NCI-H82 (cell line): ENCODE measurements around the gene KHDC1L.
"Not testable (repeated sequence)": the region's sequence is repeated elsewhere in the genome, so short reads cannot be mapped to it uniquely, and the experiment has no call there.

Experiments used
- DNase-seq: peaks from one replicate; lab custom pipeline; 2025; lab: John Stamatoyannopoulos, UW

The KHDC1L gene

GRCh38 chr6:73204252-73204651 is 21.0 kb downstream of the KHDC1L start:
- no peak for DNase-seq

- DNase-seq: no peak
Observed at GRCh38 chr6:73203098-73203497, 22.2 kb downstream of the KHDC1L start.

DNA sequence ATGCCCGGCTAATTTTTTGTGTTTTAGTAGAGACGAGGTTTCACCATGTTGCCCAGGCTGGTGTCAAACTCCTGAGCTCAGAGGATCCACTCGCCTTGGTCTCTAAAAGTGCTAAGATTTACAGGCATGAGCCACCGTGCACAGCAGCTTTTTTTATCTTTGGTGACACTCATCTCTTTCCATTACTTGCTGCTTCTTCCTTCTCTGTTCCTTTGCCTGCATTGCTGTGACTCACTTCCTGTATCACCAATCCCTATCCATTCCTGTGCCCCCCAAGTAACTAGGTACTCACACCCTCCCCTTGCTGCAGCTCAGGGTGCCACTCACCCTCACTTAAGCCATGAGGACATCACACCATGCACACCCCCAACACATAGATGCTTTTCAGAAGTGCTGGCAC is 24.6 kb downstream of the KHDC1L start:
- no peak for DNase-seq

DNA sequence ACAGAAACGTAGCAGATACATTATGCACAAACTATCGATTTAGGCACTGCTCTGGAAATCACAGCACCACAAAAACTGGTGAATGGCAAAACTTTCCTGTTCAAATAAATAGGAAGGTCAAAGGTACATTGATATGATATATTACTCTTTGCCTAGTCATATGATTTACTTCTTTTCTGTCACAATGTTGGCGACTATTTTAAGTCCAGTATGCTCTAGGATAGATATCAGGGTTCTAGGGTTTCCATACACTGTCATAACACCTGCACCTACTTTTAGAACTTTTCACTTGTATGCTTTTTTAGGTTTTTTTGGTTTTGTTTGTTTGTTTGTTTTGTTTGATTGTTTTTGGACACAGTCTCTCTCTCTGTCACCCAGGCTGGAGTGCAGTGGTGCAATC is 25.0 kb downstream of the KHDC1L start:
- no peak for DNase-seq

DNA sequence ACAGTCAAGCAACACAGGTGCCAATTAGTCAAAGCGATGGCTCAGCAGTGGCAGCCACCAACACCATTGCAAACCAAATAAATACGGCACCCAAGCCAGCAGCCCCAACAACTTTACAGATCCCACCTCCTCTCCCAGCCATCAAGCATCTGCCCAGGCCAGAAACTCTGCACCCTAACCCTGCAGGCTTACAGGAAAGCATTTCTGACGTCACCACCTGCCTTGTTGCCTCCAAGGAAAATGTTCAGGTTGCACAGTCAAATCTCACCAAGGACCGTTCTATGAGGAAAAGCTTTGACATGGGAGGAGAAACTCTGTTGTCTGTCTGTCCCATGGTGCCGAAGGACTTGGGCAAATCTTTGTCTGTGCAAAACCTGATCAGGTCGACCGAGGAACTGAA is 30.6 kb downstream of the KHDC1L start:
- no peak for DNase-seq

DNA sequence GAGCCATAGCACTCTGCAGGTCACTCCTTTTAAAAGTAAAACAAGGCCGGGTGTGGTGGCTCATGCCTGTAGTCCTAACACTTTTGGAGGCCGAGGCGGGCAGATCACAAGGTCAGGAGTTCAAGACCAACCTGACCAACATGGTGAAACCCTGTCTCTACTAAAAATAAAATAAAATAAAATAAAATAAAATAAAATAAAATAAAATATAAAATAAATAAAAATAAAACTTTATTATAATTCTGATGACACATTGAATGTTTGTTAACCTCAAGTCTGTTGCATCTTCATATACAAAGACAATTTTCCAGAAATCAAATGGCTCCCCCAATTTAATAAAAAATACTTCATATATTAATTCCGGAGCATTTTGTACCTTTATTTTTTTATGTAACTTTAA is 32.0 kb downstream of the KHDC1L start:
- not testable (repeated sequence) for DNase-seq

GRCh38 chr6:73182021-73182607 is 43.2 kb downstream of the KHDC1L start:
- DNase-seq: no peak

GRCh38 chr6:73180763-73181619 is 44.3 kb downstream of the KHDC1L start:
- peak; percentile 79 for DNase-seq

DNA sequence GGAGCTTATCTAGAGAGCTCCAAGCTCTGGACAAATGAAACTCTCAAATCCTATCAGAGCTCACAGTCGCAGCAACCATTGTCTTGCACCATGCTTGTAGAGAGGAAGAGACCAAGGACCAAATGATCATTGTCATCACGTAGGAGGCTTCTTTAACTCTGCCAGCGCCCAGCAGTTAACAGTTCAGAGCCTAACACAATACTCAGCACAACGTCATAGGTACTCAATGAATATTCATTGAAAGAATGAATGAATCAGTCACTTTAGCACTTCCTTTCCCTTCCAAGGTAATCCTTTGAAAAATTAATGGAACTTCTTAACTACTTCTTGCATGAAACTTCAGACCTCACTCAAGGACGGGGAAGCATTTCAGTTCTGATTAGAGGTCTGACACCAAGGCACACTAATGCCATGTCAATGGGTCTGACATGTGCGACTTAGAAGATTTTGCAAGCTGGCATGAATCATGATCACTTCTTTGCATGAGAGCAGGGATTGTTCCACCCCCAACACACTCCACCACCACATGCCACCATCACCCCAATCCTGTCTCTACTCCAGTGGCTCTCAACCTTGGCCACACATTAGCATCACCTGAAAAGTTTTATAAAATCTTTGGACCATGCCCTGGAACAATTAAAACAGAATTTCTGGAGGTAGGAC is 45.1 kb downstream of the KHDC1L start:
- peak; percentile 56 for DNase-seq

- no peak for DNase-seq
Observed at GRCh38 chr6:73177221-73177944, 47.9 kb downstream of the KHDC1L start.

GRCh38 chr6:73176057-73176456 is 49.2 kb downstream of the KHDC1L start:
- no peak for DNase-seq

- DNase-seq: no peak
Observed at GRCh38 chr6:73174646-73175045, 50.6 kb downstream of the KHDC1L start.
